GM18907 (cell line): ENCODE data around the gene KLHDC8B.

Experiments used
- ATAC-seq: cut with Tn5 transposase; IDR thresholded peaks from one replicate; pipeline ENCODE4 v1.9.1; 2021; ENCODE audit warnings: mild to moderate bottlenecking, moderate library complexity; ENCODE audit not compliant: unreplicated experiment

KLHDC8B gene

DNA sequence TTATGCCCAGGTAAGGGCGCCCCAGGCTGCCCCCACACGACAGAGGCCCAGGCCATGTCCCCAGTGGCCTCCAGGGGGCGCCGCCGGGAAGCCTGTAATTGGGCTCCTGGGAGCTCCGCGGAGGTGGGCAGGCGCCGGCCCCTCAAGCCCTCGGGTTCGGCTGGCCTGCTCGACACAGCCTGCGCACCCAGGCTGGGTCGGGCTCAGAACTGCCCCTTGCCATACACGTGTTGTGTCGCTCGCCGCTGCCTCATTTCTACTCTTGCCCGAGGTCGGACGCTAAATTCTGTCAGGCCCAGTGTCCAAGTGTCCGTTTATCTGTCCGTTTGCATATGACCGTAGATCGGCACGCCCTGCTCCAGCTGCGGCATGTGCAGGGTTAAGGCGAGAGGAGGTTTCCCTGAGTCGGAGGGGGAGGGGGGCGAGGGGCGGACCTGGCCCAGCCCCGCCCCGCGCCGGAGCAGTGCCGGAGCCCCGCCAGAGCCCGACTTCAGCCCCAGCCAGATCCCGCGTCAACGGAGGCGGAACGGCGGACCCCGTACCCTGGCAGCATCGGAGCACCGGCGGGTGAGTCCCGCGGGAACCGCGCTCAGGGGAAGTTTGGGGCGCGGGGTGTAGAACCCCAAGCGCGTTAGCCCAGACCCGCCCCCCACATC, at the start of gene KLHDC8B:
Gene KLHDC8B, plus strand, starts transcription at position 480 of the 656 bp plus-strand sequence. CDS start 1,172 bp downstream, outside the sequence.
- no peak for ATAC-seq

- ATAC-seq = no peak
Observed at GRCh38 chr3:49122022-49122421, 49.4 kb upstream of the KLHDC8B start.

- no peak for ATAC-seq
Observed at GRCh38 chr3:49122451-49122850, 48.9 kb upstream of the KLHDC8B start.

DNA sequence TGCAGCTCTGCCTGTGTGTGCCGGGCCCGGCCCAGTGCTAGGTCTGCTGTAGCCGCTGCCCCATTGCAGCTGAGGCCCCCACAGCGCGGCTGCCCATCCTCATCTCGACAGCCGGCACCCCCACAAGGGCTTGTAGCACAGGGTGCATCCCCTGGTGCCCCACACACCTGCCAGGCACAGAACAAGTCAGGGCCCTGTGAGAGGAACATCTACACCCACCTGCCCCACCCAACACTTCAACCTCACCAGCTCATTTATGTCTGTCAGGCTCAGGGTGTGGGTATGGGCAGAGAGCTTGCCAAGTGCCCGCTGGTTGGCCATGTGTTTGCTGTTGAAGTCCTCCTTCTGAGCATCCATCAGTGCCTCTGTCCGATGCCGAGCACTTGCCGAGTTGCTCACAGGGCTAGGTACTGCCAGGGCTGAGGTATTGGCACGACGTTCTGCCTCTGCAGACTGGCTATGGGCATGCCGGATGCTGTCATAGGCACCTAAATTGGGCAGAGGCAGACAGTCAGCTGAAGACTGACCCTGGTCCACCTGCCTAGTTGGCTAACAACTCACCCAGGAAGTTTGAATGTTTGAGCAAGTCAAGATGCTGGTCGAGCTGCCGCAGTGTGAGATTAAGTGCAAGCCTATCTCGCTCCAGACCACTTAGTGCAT, 48.4 kb upstream of the KLHDC8B start:
- no peak for ATAC-seq

DNA sequence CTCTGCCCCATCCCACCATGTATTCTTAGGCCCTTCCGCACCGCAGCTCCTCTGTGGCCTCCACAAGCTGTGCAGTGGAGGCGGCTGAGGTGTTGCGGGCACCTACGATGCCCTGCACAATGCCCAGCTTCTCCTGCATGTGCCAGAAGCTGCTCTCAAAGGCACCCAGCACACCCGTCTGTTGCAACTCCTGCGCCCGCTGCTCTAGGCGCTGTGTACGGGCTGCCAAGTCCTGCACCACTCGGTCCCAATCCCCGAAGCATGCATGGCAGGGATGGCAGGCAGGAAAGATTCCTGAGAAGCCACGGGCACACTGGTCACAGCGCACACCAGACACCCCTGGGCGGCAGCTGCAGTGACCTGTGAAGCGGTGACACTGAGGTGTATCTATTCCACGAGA, 47.7 kb upstream of the KLHDC8B start:
- no peak for ATAC-seq

DNA sequence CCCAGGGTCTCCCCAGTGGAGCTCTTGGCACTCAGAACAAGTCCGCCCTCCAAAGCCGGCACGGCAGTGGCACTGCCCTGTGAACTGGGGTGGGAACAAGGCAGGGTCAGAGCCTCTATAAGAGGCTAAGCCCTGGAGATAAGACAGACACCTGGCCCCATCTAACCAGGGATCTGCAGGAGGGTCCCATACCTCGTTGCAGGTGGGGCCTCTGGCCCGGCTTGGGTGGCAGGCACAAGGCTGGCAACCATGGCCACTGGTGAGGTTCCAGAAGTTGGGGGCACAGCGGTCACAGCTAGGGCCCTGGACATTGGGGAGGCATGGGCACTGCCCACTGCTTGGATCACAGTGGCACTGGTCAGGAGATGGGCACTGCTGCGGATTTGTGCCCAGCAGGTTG, 47.2 kb upstream of the KLHDC8B start:
- no peak for ATAC-seq

DNA sequence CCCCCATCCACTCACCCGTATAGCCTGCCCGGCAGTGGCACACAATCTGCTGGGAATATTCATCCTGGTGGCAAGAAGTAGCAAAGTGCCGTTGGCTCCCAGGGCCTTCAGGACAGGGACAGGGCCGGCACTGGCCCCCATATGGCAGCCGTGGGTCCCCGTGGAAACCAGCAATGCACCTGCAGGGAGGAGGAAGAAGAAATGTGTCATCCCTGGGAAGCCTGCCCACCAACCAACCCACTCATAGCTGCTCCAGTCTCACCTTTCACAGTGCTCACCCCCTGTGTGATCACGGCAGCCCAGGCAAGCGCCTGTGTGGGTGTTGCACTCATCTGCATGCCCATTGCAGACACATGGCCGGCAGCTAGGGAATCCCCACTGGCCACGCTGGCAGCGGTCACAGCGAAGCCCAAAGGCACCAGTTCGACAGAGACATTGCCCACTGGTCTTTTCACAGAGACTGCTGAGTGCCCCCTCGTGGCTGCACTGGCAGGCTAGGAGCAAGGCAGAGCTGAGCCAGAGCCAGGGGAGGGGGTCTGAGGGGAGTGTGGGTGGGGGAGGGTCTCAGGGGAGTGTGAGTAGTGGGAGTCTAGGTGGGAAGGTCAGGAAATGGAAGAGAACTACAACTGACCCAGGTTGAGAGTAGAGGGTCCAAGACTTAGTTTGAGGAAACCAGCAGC, 46.3 kb upstream of the KLHDC8B start:
- ATAC-seq = no peak

DNA sequence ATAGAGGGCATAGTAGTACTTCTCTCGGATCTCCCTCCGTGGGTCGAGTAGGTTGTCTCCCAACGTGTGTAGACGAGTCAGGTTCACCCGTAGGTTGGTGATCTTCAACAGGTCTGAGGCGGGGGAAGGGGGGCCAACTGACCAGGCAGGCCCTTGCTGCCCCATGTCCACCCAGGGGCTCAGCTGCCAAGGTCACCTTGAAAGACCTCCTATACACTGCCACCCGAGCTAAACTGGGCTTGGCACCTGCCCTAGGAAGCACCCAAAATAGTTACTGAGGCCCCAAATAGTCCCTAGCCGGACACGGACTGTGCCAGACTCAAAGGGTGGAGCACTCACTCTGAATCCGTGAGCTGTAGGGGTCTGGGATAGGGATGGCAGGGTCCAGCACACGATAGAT, 40.4 kb upstream of the KLHDC8B start:
- no peak for ATAC-seq

DNA sequence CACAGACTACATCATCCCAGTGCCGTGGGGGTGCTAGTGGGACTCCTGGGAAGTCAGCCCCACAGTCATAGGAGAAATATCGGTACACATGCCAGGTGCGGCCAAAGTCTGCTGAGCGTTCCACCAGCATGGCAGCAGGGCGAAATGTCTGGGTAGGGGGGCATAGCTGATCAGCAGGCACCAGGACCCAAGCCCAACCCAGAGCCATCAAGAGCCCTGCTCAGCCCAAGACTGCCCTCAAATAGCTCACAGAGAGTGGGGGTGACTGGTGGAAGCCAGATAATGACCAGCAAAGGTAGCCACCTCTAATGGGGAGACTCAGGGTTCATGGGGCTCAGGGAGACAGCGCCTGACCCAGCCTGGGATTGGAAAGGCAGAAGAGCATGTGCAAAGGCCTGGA, 39.8 kb upstream of the KLHDC8B start:
- ATAC-seq = no peak

GRCh38 chr3:49132073-49132436, 39.3 kb upstream of the KLHDC8B start:
- ATAC-seq = no peak

GRCh38 chr3:49132437-49133225, 38.8 kb upstream of the KLHDC8B start, which contains the start of gene LAMB2:
TSS of gene LAMB2 (minus strand) at chr3:49133050. CDS start at chr3:49132867, 183 bp downstream.
- no peak for ATAC-seq

DNA sequence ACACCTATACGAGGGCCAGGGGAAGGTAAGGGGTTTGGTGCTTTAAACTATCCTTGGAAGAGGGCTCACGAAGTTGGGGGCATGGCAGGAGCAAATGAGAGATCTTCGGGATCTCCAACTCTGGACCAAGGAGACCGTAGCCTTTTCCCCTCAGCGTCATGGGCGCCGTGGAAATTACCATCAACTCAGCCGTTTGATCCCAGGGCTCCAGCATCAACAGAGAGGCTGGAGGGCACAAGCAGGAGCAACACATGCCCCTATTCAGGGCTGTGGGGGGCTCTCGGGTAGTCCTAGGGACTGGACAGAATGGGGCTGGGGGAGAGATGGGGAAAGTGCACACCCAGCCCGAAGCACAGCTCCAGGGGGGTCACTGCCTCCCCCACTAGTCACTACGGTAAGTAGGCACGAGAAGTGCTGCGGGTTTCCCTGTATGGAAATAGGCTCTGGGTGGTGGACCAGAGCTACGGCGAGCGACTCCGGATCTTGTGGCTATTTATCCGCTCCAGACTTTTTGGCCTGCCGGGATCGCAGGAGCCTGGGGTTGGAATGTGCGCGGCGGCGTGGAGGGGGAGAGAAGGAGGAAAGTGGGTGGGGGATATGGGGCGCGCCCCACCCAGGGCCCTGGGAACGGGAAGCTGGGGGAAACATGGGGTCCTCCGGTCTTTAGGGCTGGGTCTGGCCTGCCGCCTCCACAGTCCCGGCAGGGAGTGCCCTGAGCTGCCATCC, 38.0 kb upstream of the KLHDC8B start:
- ATAC-seq = no peak

- no peak for ATAC-seq
Observed at GRCh38 chr3:49134471-49135265, 36.7 kb upstream of the KLHDC8B start.

DNA sequence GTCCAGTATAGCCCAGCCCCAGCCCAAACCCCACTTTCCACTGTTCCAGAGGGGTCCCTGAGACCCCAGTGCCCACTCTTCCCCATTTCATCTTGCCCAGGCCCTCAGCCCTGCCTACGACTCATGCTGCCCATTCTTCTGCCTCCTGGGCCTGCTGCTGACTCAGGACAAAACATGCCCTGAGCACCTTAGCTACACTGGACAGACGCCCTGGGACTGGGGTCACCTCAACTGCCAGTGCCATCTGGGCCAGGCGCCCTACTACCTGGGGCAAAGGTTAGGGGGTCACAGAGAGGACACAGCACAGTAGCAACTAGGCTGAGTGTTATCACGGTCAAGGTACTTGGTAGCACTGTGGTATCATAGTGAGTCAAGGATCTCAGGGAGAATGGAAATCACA, 35.9 kb upstream of the KLHDC8B start:
- no peak for ATAC-seq

DNA sequence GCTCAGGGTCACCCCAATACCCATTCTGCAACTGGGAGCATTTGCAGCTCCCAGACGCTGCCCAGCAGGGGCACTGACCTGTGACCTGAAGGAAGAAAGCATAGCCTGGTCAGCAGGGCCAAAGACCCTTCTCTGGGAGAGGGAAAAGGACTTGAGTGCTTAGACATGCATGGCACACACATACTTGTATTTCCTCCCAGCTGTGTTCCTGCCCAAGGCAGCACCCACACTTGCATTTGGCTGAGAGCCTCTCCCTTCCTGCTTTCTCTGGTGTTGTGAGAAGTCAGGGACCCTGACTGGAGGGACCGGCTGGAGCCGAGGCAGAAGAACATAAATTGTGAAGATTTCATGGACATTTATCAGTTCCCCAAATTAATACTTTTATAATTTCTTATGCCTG, 31.3 kb upstream of the KLHDC8B start:
- ATAC-seq = no peak

DNA sequence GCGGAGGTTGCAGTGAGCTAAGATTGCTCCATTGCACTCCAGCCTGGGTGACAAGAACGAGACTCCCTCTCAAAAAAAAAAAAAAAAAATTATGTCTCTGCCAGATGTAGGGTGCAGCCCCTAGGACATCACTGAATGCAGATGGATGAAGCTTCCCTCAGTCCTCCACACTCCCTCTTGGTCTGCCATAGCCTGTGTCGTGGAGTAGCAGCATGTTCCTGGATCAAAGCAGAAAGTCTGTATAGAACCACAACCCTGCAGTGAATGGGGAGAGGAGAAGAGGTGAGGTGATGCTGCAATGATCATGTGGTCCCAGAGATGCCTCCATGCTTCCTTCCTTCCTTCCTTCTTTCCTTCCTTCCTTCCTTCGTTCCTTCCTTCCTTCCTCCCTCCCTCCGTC, 23.2 kb upstream of the KLHDC8B start:
- no peak for ATAC-seq

DNA sequence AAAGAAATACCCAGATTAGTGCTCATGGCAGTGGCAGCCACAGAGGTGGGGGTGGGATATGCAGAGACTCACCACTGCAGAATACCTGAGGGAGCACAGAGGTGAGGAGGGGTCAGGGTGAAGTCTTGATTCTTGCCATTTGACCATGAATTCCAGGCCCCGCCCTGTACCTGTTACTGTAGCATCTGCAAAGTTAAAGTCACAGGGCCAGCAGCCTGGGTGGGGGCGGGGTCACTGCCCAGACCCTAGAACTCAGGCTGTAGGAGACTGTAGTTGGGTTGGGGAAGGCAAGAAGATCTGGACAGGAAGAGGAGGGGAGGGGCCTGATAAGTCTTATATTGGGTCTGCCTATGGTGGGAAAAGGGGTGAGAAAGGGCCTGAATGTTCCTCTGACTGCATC, 19.8 kb upstream of the KLHDC8B start:
- no peak for ATAC-seq

DNA sequence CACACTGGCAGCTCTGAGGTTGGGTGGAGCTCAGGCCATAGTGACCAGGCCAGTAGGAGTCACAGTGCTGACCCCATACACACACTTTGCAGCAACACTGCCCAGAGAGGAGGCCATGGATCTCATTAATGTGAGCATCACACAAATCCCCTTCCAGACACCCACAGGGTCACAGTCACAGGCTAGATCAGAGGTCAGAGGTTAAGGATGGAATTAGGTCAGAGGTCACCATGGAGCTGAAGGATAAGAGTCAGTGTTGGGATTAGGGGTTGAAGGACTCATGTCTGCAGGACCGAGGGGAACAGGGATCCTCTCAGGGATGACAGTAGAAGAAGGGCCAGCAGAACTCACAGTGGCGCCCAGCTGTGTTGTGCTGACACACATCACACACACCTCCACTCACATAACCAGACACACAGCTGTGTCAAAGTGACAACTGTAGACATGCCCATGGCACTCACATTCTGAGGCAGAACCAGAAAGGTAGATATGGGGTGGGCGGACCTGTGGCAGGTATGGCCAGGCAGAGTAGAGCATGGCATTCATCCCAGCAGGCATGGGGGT, 18.0 kb upstream of the KLHDC8B start:
- ATAC-seq = no peak

DNA sequence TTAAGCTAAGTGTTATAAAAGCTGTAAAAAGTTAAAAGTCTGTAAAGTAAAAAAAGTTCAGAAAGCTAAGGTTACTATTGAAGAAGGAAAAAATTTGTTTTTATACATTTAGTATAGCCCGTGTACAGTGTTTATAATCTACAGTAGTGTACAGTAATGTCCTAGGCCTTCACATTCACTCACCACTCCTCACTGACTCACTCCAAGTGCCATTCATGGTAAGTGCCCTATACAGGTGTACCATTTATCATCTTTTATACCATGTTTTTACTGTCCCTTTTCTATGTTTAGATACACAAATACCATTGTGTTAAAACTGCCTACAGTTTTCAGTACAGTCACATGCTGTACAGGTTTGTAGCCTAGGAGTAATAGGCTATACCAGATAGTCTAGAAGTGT, 14.1 kb upstream of the KLHDC8B start:
- ATAC-seq = no peak
